ENCODE data around the gene GPR146.

Gene GPR146

DNA sequence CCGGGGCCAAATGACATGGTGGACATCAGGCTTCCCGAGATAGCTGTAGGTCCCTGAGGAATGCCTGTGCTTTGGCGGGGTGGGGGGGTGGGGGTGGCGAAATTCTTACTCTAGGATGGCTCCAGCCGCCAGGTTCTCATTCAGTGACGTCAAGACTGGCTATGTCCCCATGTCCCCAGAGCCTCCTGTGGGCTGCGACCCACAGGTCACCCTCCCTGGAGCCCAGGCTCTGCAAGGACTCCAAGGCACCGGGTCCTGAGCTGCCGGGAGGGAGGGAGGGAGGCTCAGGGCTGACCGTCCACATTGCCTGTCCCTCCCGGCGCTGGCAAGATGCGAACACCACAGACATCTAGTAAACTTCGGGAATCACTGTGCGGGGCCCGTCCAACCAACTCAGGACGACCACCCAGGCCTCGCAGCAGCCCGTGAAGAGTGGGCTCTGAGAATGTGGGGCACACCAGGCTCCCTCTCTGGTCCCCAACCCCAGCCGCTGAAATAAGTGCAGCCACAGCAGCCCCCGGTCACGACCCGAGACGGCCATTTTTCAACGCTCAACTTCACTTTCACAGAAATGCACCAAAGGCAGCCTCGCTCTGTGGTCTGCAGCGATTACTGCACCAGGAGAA lies 12.6 kb downstream of the GPR146 start:
- in situ Hi-C loops (cut with MboI; ENCODE audit: low sequenced_read_pairs) = no loop called here

DNA sequence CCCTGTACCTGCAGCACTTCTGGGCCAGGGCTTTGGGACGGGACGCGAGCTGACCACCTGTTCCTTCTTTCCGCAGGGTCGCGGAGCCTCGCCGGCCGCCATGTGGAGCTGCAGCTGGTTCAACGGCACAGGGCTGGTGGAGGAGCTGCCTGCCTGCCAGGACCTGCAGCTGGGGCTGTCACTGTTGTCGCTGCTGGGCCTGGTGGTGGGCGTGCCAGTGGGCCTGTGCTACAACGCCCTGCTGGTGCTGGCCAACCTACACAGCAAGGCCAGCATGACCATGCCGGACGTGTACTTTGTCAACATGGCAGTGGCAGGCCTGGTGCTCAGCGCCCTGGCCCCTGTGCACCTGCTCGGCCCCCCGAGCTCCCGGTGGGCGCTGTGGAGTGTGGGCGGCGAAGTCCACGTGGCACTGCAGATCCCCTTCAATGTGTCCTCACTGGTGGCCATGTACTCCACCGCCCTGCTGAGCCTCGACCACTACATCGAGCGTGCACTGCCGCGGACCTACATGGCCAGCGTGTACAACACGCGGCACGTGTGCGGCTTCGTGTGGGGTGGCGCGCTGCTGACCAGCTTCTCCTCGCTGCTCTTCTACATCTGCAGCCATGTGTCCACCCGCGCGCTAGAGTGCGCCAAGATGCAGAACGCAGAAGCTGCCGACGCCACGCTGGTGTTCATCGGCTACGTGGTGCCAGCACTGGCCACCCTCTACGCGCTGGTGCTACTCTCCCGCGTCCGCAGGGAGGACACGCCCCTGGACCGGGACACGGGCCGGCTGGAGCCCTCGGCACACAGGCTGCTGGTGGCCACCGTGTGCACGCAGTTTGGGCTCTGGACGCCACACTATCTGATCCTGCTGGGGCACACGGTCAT lies 13.3 kb downstream of the GPR146 start:
- in situ Hi-C loops (cut with MboI; ENCODE audit: low sequenced_read_pairs) = no loop called here

DNA sequence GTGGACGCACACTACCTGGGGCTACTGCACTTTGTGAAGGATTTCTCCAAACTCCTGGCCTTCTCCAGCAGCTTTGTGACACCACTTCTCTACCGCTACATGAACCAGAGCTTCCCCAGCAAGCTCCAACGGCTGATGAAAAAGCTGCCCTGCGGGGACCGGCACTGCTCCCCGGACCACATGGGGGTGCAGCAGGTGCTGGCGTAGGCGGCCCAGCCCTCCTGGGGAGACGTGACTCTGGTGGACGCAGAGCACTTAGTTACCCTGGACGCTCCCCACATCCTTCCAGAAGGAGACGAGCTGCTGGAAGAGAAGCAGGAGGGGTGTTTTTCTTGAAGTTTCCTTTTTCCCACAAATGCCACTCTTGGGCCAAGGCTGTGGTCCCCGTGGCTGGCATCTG lies 14.0 kb downstream of the GPR146 start:
- in situ Hi-C loops (cut with MboI; ENCODE audit: low sequenced_read_pairs) = no loop called here

DNA sequence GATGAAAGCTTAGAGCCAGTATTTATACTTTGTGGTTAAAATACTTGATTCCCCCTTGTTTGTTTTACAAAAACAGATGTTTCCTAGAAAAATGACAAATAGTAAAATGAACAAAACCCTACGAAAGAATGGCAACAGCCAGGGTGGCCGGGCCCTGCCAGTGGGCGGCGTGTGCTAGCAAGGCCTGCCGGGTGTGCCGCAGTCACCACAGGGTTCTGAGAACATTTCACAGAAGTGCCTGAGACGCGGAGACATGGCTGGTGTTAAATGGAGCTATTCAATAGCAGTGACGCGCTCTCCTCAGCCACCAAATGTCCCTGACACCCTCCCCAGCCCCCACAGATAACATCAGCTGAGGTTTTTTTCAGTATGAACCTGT lies 14.5 kb downstream of the GPR146 start:
- in situ Hi-C loops (cut with MboI; ENCODE audit: low sequenced_read_pairs) = no loop called here

DNA sequence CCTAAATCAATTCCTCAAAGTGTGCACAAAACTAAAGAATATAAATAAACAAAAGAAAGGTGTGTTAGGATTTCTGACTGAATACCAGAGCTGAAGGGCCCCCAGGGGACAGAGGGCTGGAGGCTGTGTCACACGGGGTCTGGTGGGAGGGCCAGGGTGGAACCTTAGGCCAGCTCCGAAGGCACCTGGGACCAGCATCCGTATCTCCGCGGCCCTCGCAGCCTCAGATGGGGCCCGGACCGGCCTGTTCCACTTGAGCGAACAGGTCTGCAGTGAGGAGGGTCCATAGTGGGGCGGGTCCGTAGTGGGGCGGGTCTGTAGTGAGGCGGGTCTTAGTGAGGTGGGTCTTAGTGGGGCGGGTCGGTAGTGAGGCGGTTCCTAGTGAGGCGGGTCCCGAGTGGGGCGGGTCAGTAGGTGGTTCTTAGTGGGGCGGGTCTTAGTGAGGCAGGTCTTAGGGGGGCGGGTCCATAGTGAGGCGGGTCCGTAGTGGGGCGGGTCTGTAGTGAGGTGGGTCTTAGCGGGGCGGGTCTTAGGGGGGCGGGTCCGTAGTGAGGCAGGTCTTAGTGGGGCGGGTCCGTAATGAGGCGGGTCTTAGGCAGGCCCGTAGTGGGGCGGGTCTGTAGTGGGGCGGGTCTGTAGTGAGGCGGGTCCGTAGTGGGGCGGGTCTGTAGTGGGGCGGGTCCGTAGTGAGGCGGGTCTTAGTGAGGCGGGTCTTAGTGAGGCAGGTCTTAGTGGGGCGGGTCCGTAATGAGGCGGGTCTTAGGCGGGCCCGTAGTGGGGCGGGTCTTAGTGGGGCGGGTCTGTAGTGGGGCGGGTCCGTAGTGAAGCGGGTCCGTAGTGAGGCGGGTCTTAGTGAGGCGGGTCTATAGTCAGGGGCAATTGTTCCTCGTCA lies 15.1 kb downstream of the GPR146 start:
- in situ Hi-C loops (cut with MboI; ENCODE audit: low sequenced_read_pairs) = no loop called here

DNA sequence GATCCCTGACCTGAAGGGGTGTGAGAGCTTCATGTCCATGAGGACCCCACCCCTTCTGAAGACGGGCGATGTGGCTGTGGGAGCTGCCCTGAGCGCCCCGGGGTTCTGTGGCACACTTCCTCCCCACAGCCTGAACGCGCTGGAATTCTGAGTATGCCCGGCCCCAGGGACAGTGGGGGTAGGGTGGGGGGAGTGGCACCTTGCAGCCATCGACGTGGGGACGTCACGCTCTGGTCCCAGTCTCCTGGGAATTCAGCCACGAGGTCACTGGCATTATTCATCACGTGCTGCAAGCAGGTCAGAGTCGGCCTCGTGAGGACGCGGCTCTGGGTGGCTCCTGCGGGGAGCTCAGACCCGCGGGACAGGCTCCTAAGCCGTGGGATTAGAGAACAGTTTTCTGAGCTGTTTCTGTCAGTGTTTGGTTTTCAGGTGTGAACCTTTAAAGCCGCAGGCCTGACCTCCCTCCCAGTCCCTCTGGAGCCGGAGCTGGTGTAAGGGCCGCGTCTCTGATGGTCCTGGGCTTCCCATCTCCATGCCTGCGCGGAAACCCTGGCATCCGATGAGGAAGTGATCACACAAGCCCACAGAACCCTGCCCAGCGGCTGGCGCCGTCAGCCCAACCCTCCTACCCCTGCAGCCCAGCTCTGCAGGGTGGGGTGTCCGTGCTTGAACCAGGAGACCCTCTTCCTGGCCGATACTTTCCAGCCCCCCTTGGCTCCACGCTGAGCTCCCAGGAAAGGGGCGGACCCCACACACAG lies 16.1 kb downstream of the GPR146 start:
- in situ Hi-C loops (cut with MboI; ENCODE audit: low sequenced_read_pairs) = no loop called here

DNA sequence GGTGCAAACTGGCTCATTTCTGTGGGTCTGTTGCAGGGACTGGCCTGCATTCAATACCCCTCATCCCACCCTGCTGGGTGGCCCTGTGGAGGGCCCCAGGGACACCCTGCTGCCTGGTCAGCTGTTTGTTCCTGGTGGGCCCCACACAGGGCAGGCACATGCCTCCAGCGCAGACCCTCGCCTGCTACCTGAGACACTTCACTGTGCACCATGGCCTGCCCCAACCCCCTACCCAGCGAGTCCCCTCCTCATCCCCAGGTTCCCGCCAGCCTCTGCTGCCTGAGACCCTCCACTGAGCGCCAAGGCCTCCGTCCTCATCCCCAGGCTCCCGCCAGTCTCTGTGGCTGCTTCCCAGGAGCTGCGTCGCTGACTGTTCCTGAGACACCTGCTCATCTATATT lies 16.8 kb downstream of the GPR146 start:
- in situ Hi-C loops (cut with MboI; ENCODE audit: low sequenced_read_pairs) = no loop called here

DNA sequence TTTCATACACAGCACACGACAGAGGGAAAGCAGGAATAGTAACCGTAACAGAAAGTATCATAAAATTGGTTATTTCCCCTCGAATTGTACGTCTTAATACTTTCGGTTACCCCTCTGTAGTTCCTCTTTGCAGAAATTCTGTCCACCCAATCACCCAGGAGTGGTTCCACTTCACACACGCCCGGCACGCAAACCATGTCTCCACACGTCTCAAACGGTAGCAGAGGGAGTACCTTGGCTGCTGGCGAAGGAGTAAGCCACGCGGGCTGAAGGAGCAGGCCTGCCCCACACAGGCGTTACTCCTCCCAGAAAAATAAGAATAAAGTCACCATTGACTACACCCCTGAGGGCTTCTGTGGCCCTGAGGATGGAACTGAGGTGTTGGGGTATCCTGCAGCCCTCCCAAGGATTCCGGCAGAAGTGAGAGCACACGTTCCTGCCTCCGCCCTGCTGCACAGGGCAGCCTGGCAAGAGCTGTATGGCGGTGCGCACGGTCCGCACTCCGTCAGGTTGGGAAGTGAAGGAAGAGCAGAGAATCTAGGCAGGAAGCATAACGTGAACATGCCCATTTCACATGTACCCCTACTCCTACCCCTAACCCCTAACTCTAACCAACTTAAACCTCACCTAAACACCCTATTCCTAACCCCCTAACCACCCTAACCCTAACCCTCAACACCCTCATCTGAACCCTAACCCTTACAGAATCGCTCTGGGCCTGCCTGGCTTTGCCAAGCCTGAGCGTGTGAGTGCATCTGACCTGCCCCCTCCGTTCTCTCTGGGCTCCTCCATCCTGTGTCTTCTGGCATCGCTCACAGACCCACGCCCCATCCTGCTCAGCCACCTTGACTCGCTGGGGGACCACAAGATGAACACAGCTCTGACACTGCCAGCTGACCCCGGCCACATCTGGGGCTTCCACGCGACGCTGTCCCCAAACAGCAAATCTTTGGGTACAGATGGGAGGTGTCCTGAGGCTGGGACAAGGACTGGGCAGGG lies 18.2 kb downstream of the GPR146 start:
- in situ Hi-C loops (cut with MboI; ENCODE audit: low sequenced_read_pairs) = no loop called here

DNA sequence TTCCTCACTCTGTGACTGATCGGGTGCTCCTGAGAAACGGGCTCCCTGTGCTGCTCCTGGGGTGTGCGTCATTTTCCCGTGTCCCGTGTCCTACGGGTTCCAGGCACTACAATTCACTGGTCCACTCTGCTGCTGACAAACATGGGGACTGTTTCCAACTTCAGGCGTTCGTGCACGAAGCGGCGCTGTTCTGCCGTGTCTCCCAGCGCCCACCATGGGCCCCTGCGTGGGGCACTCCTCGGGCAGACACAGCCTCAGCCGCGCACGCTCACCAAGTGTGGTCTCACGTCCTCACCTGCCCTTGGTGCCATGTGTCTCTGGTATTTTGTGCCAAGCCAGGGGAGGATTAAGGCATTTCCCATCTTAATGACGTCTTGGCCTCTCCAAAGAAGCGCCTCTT lies 19.0 kb downstream of the GPR146 start:
- in situ Hi-C loops (cut with MboI; ENCODE audit: low sequenced_read_pairs) = no loop called here

DNA sequence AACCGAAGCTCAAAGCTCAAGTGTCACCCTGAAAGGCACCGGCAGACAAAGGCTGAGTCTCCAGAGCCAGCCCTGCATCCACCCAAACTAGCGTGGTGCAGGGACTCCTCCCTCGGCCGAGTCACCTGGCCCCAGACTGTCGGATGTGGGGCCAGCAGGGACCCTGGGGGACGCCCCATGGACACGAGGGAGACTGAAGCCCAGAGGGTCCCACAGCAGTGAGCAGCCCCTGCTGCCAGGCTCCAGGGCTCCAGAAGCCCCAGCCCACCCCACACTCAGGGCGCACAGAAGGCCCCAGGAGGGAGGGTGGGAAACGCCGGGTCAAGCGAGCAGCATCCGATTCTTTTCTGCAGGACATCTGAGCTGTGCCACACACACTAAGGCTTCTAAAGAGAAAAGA lies 20.2 kb downstream of the GPR146 start:
- in situ Hi-C loops (cut with MboI; ENCODE audit: low sequenced_read_pairs) = no loop called here

DNA sequence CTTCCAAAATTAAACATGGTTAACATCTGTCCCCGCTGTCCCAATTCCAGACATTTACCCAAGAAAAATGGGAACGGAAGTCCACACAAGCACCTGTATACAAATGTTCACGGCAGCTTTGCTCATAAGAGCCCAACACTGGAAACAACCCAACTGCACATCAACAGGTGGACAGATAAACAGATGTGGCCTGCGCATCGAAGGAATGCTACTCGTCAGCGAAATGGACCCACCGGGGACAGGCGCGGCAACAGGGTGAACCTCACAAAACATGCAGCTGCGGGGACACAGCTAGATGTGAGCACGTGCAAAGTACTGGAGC lies 20.9 kb downstream of the GPR146 start:
- in situ Hi-C loops (cut with MboI; ENCODE audit: low sequenced_read_pairs) = no loop called here

DNA sequence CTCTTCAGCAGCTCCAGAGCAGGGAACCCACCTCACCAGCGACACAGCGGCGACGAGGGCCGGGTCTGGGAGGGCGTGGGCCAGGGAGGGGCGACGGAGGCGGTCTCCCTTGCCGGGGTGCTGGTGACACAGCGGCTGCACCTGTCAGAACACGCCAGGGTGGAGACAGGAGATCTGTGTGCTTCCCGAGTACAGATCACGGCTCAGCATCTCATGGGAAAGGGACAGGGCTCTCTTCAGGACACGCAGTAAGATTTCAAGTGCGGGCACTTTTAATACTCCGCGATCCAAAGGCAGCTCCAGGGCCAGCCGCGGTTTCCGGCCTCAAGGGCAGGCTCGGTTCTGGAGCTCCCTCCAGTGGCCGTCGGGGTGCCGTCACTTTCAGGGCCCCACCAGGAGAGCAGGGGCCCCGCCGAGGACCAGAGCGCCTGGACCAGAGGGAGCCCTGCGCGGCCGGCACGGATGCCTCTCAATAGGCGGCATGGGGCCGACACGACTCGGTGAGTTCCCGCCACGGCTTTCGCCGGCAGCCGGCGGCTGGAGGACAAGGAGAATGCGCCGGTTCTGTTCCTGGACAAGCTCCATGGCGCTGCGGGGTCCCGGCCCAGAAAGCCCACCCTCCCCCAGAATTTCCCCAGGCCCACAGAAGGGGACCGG lies 21.4 kb downstream of the GPR146 start:
- in situ Hi-C loops (cut with MboI; ENCODE audit: low sequenced_read_pairs) = no loop called here

DNA sequence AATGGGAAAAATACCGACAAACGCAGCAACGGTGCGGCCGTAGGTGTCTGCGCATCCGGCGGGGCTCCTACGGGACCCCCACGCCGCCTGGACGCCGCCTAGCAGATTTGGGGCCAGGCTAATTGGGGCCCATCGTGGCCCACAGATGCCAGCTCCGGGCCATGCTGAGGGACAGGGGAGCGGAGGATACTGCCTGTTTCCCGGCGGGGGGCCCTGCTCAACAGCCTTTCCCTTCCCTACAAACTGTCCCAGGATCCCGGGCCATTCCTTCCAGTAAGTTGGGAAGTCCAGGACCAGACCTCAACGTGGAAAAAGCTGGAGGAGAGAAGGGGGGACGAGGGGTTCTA lies 21.9 kb downstream of the GPR146 start:
- in situ Hi-C loops (cut with MboI; ENCODE audit: low sequenced_read_pairs) = no loop called here

DNA sequence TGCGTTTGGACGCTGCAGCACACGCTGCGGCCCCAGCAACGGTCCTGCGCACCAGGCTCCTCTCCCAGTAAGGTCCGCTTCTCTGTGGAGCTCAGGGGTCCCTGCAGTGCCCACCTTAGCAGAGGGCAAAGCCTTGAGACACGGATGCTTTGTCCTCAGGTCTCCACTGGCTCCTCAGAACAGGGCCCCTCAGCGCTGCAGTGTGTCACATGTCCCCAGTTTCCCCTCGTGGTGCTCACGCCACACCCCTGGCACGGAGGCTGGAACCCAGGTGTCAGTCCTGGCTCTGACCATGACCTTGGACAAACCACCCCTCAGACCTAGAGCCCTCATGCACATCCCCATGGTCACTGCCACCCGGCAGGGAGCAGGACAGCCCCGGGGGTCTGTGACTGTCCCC lies 23.7 kb downstream of the GPR146 start:
- in situ Hi-C loops (cut with MboI; ENCODE audit: low sequenced_read_pairs) = no loop called here

DNA sequence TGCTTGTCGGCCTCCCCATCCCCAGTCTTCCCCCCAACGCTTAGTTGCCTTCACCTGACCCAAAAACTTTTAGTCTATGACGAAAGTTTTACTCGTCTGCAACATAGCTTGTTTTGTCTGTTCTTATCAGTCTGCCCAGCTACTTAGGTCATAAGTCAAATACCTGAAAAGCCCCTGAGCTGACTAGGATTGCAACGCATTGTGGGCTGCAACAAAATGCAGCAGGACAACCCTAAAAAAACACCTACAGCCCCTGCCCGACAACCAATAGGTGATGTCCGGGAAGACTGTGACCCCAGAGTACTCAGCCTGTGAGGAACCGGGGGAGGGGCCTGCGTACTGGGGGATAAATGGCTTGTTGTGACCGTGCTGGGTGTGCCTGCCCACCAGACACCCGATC lies 24.3 kb downstream of the GPR146 start:
- in situ Hi-C loops (cut with MboI; ENCODE audit: low sequenced_read_pairs) = no loop called here

DNA sequence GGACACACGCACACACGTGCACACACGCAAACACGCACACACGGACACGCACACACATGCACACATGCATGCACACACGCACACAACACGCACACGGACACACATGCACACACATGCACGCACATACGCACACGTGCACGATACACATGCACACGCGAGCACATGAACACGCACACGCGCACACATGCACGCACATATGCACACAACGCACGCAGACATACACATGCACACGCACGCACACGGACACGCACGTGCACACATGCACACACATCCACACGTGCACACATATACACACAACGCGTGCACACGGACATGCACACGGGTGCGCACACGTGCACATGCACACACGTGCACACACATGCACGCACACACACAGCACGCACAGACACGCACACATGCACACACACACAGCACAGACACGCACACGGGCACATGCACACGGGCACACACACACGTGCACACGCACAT lies 26.2 kb downstream of the GPR146 start:
- in situ Hi-C loops (cut with MboI; ENCODE audit: low sequenced_read_pairs) = no loop called here

DNA sequence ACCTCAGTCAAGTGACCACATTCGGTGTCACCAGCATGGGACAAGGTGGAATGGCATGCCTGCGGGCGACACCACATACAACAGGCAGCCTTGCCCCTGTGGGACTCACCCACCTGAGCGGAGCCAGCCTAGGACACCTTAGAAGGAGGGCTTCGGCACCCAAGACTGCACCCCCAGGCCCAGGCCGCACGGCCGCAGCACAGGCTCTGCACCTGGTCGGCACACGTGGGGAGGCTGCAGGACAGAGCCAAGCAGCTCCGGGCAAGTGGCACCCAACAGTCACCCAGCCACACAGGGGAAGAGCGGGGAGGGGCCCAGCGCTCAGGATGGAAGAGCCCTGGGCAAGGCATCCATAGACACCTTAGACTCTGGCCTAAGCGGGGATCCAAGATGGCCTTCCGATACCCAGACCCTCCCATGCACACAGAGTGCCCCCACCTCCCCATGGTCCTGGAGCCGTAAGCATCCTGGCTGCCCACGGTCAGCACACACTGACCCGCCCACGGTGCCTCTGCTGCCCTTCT lies 27.4 kb downstream of the GPR146 start:
- in situ Hi-C loops (cut with MboI; ENCODE audit: low sequenced_read_pairs) = no loop called here

DNA sequence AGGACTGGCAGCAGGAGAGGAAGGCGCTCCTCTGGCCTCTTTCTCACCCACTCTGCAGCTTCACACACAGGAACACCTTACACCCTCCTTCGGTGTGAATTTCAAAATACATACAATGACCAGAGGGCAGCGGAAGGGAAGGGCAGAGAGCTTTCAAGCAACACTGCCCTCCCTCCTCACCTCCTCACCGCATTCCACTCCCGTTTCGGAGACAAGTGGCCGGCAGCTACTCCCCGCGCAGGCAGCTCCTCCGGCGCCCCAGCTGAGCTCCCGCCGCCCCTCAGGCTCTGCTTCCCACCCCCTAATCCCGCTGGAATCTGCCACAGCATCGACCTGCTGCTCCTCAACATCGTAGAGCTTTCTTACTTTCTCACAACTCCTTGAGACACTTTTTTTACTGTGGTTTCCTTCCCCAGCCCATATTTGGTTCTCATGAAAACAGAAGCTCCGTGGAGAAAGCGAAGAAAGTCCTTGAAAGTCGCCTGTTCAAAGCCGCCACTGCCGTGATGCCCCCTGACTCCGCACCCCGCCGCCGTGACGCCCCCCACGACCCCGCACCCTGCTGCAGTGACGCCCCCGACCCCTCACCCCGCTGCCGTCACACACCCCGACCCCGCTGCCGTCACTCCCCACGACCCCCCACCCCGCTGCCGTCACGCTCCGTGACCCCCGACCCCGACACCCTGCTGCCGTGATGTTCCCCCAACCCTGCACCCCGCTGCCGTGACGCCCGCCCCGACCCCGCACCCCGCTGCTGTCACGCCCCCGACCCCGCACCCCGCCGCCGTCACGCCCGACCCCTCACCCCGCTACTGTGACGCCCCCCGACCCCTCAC lies 29.0 kb downstream of the GPR146 start:
- in situ Hi-C loops (cut with MboI; ENCODE audit: low sequenced_read_pairs) = no loop called here
